Suprapubic skin (tissue), 4 donors: ENCODE results near the gene CHRDL2.

Experiments
- CTCF ChIP-seq, 2 donors: fragments of 200-600 bp in 1 of 2; fragments of 450-650 bp in 1 of 2; sonication (generic) in 1 of 2; IDR thresholded peaks; one replicate each; pipeline ENCODE4 v1.5.1; 2016 to 2019; ENCODE audit warnings: antibody characterized with exemption in 2 of 2, mild to moderate bottlenecking in 1 of 2, moderate library complexity in 1 of 2
- EP300 ChIP-seq: sonication (generic); formaldehyde crosslinking; IDR thresholded peaks from one replicate; pipeline ENCODE4 v1.6.1; 2017; ENCODE audit warnings: antibody characterized with exemption
- POLR2A ChIP-seq, 2 donors: fragments of 450-650 bp; IDR thresholded peaks; one replicate each; pipeline ENCODE4 v1.6.1; 2017; ENCODE audit warnings: antibody characterized with exemption in 2 of 2, mild to moderate bottlenecking in 2 of 2, moderate library complexity in 2 of 2
- POLR2AphosphoS5 ChIP-seq, 3 donors: sonication (generic); formaldehyde crosslinking; IDR thresholded peaks; one replicate each; pipeline ENCODE4 v1.6.1; 2017; ENCODE audit warnings: antibody characterized with exemption in 3 of 3

GRCh38 chr11:74739546-74740270 is 8.5 kb upstream of the CHRDL2 start:
- TF ChIP-seq CTCF (IDR thresholded peaks at IDR 0.05): peak; percentile 77 to 88
- no peak for TF ChIP-seq EP300
- no peak for TF ChIP-seq POLR2A (IDR thresholded peaks at IDR 0.05)
- TF ChIP-seq POLR2AphosphoS5 (IDR thresholded peaks at IDR 0.05): no peak
